GM12891 (cell line): ENCODE results near the gene KAZALD1.

Experiments used
- PAX5 ChIP-seq: IDR thresholded peaks from 2 replicates; pipeline ENCODE4 v1.6.1; 2011; ENCODE audit warnings: low read length, moderate library complexity, mild to moderate bottlenecking; ENCODE audit not compliant: insufficient read depth, severe bottlenecking
- POLR2A ChIP-seq: IDR thresholded peaks from 2 replicates; pipeline ENCODE4 v1.6.1; 2011; ENCODE audit warnings: low read depth, low read length, control low read depth
- POLR2AphosphoS5 ChIP-seq: IDR thresholded peaks from 2 replicates; pipeline ENCODE4 v1.6.1; 2011; ENCODE audit warnings: low read depth, low read length, control low read depth
- SPI1 ChIP-seq: IDR thresholded peaks from 2 replicates; pipeline ENCODE4 v1.6.1; 2011; ENCODE audit warnings: low read depth, low read length, control low read depth
- TAF1 ChIP-seq: IDR thresholded peaks from 2 replicates; pipeline ENCODE4 v1.6.1; 2011; ENCODE audit warnings: low read depth, low read length, control low read depth

- TF ChIP-seq POLR2A (no peak), TAF1 (no peak), POLR2AphosphoS5 (no peak), PAX5 (no peak), SPI1 (no peak)
Observed at GRCh38 chr10:101014966-101015581, 46.7 kb upstream of the KAZALD1 start.
